Right atrium auricular region (tissue), 2 donors: ENCODE results near the gene FGF5. TPM values are rescaled to one million over a fixed set of nuclear protein-coding genes. Genes with fewer than 3 reads are reported as not detected.

Experiments used
- DNase-seq: peaks from one replicate; pipeline ENCODE4 v3.0.0-alpha.2; 2019; ENCODE audit warnings: low spot score
- H3K27ac ChIP-seq, 2 donors: fragments of 200-600 bp; sonication (generic); 1 replicate in 1 of 2; 2 replicates in 1 of 2; pipeline ENCODE4 v1.5.1; 2016 to 2019
- H3K27me3 ChIP-seq, 2 donors: fragments of 200-600 bp; sonication (generic); one replicate each; pipeline versions ENCODE4 v1.5.1 to v1.6.0; 2017 to 2019
- H3K36me3 ChIP-seq: fragments of 200-600 bp; sonication (generic); one replicate; pipeline ENCODE4 v1.5.1; 2016
- H3K4me1 ChIP-seq, 2 donors: fragments of 200-600 bp; sonication (generic); one replicate each; pipeline versions ENCODE4 v1.5.1 to v1.6.0; 2017 to 2019
- H3K4me3 ChIP-seq, 2 donors: fragments of 200-600 bp; sonication (generic); 1 replicate in 1 of 2; 2 replicates in 1 of 2; pipeline ENCODE4 v1.5.1; 2017 to 2019; ENCODE audit warnings: mild to moderate bottlenecking in 1 of 2, moderate library complexity in 1 of 2
- H3K9me3 ChIP-seq, 2 donors: fragments of 200-600 bp; sonication (generic); one replicate each; pipeline ENCODE4 v1.5.1; 2019
- total RNA-seq, 2 donors: library from RNA; depleted of rRNA; stranded (reverse); fragments of >200 nt; gene quantifications; one replicate each; pipeline ENCODE4 v1.1.0, GENCODE V29; 2016
- TF ChIP-seq, protein P1 (sequence below), 2 donors: fragments of 200-600 bp; sonication (generic); IDR thresholded peaks; one replicate each; pipeline ENCODE4 v1.5.1; 2019; ENCODE audit warnings: antibody characterized with exemption in 2 of 2

The FGF5 gene
- total RNA-seq, 2 donors from 2014 or later = 0.07 TPM; not detected in 1

DNA sequence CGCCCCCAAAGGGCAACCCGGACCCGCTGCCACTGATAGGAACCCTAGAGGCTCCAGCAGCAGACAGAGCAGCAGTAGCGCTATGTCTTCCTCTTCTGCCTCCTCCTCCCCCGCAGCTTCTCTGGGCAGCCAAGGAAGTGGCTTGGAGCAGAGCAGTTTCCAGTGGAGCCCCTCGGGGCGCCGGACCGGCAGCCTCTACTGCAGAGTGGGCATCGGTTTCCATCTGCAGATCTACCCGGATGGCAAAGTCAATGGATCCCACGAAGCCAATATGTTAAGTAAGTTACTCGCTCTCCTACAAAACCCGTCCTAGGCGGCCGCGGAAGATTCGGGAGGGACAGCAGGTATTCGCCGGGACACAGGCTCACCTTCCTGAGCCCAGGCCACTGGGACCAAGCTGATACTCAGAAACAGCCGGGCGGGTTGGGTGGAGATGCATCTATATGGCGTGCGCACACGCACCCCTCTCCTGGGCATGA, 477 bp downstream of the FGF5 start:
- Histone ChIP-seq H3K36me3 (no peaks in the 10 kb centered on the region), H3K4me1 (peaks cover 0 to 22% of the 10 kb centered on the region in 2 donors), H3K27ac (no peak overlapping the region), H3K4me3 (peak overlapping the region; percentile 32 to 54), H3K9me3 (no peaks in the 10 kb centered on the region), H3K27me3 (peaks cover 0 to 12% of the 10 kb centered on the region in 2 donors)
- no peak for DNase-seq
- TF ChIP-seq, protein P1, sequence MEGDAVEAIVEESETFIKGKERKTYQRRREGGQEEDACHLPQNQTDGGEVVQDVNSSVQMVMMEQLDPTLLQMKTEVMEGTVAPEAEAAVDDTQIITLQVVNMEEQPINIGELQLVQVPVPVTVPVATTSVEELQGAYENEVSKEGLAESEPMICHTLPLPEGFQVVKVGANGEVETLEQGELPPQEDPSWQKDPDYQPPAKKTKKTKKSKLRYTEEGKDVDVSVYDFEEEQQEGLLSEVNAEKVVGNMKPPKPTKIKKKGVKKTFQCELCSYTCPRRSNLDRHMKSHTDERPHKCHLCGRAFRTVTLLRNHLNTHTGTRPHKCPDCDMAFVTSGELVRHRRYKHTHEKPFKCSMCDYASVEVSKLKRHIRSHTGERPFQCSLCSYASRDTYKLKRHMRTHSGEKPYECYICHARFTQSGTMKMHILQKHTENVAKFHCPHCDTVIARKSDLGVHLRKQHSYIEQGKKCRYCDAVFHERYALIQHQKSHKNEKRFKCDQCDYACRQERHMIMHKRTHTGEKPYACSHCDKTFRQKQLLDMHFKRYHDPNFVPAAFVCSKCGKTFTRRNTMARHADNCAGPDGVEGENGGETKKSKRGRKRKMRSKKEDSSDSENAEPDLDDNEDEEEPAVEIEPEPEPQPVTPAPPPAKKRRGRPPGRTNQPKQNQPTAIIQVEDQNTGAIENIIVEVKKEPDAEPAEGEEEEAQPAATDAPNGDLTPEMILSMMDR (IDR thresholded peaks at IDR 0.05) = no peak

DNA sequence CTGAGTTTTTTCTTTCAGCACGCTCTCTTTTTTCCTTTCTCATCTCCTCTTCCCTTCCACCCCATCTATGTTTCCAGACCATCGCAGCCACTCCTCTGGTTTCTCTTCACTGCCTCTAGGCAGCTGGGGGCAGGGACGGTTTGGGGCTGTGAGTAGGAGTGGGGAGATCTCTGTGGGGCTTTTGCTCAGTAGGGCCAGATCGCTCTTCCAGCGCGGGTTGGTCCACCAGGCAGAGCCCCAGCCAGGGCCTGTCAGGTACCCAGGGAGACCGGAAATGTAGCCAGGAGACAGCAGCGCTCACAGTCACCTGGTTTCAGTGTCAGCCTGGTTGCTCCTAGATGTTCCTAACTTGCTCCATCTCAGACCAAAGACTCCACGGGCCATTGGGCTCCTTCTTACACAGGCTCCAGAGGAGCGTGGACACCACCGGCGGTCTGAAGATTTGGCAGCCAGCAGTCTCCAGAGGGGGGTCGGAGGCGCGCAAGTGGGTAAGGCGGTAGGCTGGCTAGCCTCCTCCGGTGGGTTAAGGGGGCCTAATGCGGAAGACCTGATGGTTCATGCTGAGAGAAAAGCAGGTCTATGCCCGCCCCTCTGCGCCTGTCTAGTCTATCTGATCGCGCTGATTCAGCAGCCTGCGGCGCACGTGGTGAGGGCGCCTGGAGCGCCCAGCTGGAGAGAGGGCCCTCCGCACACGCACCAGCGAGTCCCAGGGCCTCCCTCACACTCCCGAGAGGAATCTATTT, 1.8 kb downstream of the FGF5 start:
- no peak for DNase-seq
- Histone ChIP-seq H3K27ac (no peak overlapping the region), H3K36me3 (no peaks in the 10 kb centered on the region), H3K27me3 (peaks cover 0 to 12% of the 10 kb centered on the region in 2 donors), H3K9me3 (no peaks in the 10 kb centered on the region), H3K4me1 (peaks cover 0 to 22% of the 10 kb centered on the region in 2 donors), H3K4me3 (no peak overlapping the region)
- TF ChIP-seq, protein P1 (IDR thresholded peaks at IDR 0.05) = no peak

DNA sequence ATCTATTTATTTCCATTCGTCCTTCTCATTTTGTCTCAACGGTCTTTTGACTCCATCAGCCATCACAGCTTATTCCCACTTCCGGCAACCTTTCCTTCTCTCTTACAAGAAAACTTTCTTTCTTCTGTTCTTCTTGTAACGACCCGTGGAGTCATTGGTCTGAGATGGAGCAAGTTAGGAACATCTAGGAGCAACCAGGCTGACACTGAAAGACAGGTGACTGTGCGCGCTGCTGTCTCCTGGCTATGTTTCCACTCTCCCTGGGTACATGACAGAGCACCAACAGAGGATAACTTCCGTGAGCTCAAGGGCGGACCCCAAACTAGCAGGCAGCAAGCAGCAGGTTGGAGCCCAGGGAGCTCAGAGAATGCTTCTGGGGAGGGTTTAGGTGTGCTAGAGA, 2.5 kb downstream of the FGF5 start:
- no peak for DNase-seq
- peaks cover 0 to 22% of the 10 kb centered on the region in 2 donors for H3K4me1 ChIP-seq
- TF ChIP-seq, protein P1 (IDR thresholded peaks at IDR 0.05) = no peak
- no peaks in the 10 kb centered on the region for H3K9me3 ChIP-seq
- peaks cover 0 to 7% of the 10 kb centered on the region in 2 donors for H3K27me3 ChIP-seq
- H3K27ac ChIP-seq = no peak overlapping the region
- H3K4me3 ChIP-seq = no peak overlapping the region
- H3K36me3 ChIP-seq = no peaks in the 10 kb centered on the region

DNA sequence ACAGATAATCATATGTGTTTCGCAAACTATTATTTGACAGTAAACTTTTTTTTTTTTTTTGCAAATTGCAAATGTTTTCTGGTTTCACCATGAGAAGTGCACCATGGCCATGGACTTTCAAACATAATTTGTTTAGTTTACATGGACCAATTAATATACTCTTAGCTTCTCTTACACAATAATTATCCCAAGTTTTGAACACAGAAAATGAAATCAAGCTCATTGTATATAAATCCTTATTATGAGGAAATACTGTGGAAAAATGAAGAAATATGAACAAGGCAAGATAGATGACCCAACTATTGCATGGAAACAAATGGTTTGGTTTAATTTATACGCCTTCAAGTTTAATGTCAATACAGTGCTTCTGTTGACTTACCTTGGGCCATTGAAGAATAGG, 3.9 kb downstream of the FGF5 start:
- no peaks in the 10 kb centered on the region for H3K27me3 ChIP-seq
- TF ChIP-seq, protein P1 (IDR thresholded peaks at IDR 0.05) = no peak

DNA sequence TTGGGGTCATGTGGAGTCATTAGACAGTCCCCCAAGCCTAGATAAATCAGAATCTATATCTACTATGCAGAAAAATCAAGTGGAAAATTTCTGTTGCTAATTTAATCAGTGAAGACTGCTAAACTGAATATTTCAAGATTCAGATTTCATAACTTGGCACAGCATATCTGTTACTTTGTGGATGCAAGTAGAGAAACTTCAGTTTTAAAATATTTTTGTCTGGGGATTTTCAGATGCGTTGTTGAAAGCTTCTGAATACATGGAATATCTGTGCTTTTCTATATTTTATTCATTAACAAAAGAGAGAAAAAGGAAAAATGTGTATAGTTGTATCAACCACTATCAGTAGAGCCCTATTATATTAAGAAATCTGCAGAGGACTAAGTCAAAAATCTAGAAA, 4.4 kb downstream of the FGF5 start:
- Histone ChIP-seq H3K4me1 (peaks cover 0 to 14% of the 10 kb centered on the region in 2 donors), H3K27me3 (no peaks in the 10 kb centered on the region), H3K9me3 (no peaks in the 10 kb centered on the region), H3K36me3 (no peaks in the 10 kb centered on the region), H3K4me3 (no peak overlapping the region), H3K27ac (no peak overlapping the region)
- no peak for DNase-seq
- TF ChIP-seq, protein P1 (IDR thresholded peaks at IDR 0.05) = no peak

More for the DNA sequence above, 3.9 kb downstream of the FGF5 start:
- Histone ChIP-seq H3K4me1 (peaks cover 0 to 20% of the 10 kb centered on the region in 2 donors), H3K36me3 (no peaks in the 10 kb centered on the region), H3K9me3 (no peaks in the 10 kb centered on the region), H3K27ac (no peak overlapping the region), H3K4me3 (no peak overlapping the region)
- no peak for DNase-seq
